MM.1S (cell line): ENCODE data around the gene PSMD3.

Experiments used
- EZH2phosphoT487 ChIP-seq: fragments of 300-600 bp; sonication (generic); IDR thresholded peaks from 2 replicates; pipeline ENCODE4 v1.6.1; 2018; ENCODE audit warnings: antibody characterized with exemption, low read length
- TF ChIP-seq, protein P1 (sequence below): fragments of 300-600 bp; sonication (generic); IDR thresholded peaks from 2 replicates; pipeline ENCODE4 v1.5.1; 2016; ENCODE audit warnings: antibody characterized with exemption, low read length, mixed read lengths

DNA sequence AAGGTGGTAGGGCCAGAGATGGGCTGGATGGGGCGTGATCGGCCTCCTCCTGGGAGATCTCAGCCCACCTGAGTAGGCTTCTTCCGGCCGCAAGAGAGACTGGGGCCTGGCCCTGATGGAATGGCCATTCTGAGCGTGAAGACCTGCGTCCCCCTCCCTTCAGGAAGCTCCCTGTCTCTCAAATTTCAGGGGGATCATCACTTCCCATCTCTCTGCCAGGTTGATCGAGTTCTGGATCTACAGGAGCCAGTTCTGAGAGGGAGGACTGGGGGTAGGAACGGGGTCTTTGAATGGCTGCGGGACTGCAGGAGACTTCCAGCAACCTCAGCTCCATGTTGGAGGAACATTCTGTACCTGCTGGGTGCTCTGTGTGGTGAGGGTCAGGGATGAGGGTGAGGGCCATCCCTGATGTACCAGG lies 27.1 kb upstream of the PSMD3 start:
- no peak for TF ChIP-seq EZH2phosphoT487
- TF ChIP-seq, protein P1, sequence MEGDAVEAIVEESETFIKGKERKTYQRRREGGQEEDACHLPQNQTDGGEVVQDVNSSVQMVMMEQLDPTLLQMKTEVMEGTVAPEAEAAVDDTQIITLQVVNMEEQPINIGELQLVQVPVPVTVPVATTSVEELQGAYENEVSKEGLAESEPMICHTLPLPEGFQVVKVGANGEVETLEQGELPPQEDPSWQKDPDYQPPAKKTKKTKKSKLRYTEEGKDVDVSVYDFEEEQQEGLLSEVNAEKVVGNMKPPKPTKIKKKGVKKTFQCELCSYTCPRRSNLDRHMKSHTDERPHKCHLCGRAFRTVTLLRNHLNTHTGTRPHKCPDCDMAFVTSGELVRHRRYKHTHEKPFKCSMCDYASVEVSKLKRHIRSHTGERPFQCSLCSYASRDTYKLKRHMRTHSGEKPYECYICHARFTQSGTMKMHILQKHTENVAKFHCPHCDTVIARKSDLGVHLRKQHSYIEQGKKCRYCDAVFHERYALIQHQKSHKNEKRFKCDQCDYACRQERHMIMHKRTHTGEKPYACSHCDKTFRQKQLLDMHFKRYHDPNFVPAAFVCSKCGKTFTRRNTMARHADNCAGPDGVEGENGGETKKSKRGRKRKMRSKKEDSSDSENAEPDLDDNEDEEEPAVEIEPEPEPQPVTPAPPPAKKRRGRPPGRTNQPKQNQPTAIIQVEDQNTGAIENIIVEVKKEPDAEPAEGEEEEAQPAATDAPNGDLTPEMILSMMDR, result no peak
